ENCODE measurements around the gene MMP17.

The MMP17 gene

DNA sequence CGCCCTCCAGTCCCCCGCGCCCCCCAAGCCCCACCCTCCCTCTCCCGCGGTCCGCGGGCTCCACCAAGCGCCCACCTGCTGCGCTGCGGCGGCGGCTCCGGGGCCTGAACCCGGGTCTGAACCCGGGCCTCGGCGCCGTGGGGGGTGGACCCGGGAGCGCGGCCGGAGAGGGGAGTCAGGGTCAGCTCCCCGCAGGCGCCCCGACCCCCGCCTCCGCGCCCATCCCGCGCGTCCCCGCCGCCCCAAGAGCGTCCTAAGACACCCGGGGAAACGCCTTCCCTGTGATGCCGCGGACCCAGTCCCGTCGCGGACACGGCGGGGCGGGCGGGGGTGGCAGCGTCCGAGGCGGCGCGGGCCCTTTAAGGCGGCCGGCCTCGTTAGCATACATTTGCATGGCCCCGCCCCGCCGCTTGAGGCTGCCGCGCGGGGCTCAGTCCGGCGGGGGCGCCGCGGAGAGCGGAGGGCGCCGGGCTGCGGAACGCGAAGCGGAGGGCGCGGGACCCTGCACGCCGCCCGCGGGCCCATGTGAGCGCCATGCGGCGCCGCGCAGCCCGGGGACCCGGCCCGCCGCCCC is at the start of gene MMP17:
MMP17 (plus strand) TSS at position 433 of the 574 bp plus-strand sequence; CDS start at position 535, 102 bp downstream.
- DNase-seq (ENCODE audit: low read depth in 2 of 2) = no peak

GRCh38 chr12:131779027-131779426 is 49.2 kb upstream of the MMP17 start:
- DNase-seq (ENCODE audit: low read depth in 2 of 2) = no peak

DNA sequence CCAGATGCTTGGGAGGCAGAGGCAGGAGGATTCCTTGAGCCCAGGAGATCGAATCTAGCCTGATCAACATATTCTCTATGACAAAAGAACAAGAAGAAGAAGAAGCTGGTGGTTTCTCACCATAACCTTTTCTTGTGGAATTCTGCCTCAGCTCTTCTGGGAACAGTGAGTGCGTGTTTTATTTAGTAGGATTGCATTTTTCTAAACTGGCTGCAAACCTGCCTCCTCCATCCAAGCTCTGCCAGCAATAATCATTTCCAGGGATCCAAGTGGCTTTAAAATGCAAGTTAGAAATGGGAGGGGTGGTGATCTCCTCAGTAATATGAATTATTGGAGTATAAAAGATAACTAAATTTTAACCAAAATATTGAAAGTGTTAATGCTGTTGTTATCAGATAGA is 46.1 kb upstream of the MMP17 start:
- DNase-seq (ENCODE audit: low read depth in 2 of 2) = no peak

DNA sequence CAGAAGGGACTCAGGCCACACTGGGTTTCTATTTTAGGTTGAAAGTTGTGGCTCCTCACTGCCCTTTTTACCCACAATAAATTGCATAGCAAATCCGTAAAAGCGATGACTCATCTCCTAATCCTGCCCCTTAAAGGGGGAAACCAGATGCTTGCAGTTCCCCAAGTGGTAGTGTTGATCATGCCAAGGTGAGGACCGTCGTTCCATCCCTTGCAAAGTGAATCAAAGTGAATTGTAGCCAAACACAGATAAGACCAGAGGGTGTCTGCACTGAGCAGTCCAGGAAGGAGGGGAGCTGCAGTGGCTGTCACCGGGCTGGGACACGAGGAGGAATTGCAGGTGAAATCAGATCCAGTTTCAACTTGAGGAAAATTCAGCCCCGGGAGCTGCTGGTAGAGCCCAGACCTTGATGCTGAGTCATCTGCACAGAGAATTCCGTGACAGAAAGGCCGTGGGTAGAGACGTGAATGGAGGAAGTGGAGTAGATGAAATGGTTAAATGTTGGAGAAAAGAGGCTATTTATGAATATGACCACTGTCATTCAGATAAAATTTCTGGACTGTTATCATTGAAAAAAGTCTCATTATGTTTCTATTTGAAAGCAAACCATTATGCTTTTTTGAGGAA is 44.2 kb upstream of the MMP17 start:
- DNase-seq (ENCODE audit: low read depth in 2 of 2) = no peak

- no peak for DNase-seq (ENCODE audit: low read depth in 2 of 2)
Measured at GRCh38 chr12:131784909-131785762, 43.1 kb upstream of the MMP17 start.

GRCh38 chr12:131785763-131786330 is 42.3 kb upstream of the MMP17 start:
- DNase-seq (ENCODE audit: low read depth in 2 of 2) = no peak

GRCh38 chr12:131786331-131786730 is 41.9 kb upstream of the MMP17 start:
- DNase-seq (ENCODE audit: low read depth in 2 of 2) = no peak

DNA sequence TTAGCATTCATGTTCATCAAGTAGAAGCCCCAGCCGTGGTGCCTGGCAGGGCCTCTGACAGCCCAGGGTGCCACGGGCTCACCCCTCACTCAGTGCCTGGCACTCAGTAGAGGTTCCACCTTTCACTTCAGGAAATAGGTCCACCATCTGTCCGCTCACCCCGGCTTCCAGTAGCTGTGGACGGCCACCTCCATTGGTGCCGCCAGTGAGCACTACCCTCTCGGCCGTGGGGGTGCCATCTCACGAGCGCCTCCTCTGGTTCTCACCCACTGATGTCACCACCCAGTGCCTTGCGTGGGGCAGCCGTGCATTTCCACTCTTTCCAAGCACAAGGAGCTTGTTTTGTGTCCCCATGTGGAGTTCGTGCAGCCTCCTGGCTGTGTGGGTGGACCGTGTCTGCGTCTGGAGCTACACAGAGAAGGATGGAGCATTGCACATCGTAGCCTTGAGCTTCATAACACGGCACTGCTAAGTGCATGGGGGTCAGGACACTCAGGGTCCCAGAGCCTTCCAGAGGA is 41.0 kb upstream of the MMP17 start:
- DNase-seq (ENCODE audit: low read depth in 2 of 2) = no peak

DNA sequence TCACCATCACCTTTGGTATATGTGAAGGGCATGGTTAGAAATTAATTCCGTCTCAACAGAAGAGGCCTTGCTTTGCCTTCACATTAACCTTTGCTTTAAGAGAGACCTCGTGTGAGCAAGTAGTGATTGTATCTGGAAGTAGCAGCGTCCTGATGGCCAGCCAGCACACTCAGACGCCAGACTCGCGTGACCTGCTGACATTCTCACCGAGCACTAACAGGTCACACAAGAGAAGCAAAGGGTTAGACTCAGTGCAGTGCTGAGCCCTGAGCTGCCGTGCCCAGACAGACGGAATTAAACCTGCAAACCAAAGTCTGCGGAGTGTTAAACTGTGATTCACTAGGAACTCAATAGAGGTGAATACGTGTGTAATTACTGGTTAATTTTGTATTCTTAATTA is 40.1 kb upstream of the MMP17 start:
- DNase-seq (ENCODE audit: low read depth in 2 of 2) = no peak

GRCh38 chr12:131789638-131790037 is 38.6 kb upstream of the MMP17 start:
- DNase-seq (ENCODE audit: low read depth in 2 of 2) = no peak

DNA sequence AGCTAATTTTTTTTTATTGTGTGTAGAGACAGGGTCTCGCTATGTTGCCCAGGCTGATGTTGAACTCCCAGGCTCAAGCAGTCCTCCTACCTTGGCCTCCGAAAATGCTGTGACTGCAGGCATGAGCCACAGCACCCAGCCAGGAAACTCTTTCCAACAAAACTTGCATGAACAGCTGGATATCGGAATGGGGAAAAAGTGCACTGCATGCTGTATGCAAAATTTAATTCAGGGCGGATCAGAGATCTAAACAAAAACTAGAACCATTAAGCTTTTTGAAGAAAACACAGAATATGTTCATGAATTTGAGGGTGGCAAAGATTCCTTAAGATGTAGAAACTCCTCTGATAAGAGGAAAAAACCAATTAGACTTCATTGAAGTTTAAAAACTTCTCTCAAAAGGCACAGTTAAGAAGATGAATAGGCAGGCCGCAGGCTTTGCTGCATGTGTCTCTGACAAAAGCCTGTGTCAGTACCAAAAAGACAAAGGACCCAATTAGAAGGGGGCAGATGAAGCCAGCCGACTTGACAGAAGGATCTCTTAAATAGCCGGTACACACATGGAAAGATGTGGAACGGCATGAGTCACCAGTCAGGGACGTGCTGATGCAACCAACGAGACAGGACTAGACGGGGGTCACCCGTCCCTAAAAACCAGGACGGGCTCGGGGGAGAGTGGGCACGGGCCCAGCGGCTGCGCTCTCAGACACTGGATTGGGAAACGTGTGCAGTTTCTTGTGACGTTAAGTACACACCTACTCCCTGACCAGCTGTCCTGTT is 34.8 kb upstream of the MMP17 start:
- DNase-seq (ENCODE audit: low read depth in 2 of 2) = no peak

DNA sequence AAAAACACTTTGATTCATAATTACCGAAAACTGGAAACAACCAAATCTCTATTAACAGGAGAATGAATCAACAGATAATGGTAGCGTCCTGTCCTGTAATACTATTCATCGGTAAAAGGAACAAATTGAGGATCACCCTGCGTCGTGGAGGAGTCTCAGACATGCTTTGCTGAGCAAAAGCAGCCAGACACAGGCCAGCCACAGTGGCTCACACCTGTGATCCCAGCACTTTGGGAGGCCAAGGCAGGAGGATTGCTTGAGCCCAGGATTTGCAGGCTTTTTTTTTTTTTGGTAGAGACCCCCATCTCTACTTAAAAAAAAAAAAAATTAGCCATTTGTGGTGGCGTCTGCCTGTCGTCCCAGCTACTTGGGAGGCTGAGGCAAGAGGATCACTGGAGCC is 34.1 kb upstream of the MMP17 start:
- no peak for DNase-seq (ENCODE audit: low read depth in 2 of 2)

DNA sequence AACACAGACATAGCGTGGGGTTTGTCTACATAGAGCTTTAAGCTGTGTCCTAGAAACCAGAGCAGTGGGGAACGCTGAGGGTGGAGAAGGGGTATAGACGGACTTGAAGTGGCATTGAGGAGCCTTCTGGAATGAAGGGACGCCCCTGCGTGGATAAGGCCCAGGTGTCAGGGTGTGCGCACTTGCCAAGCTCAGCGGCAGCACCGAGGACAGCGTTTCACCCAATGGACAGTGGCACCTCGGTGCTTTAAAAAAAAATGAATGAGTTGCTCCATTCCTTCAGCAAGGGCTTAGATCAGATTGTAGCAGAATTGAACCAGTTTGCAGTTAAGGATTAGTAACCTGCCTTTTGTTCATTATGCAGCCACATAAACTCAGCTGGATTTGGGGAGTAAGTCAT is 33.6 kb upstream of the MMP17 start:
- no peak for DNase-seq (ENCODE audit: low read depth in 2 of 2)

- DNase-seq (ENCODE audit: low read depth in 2 of 2) = no peak
Measured at GRCh38 chr12:131795064-131795463, 33.1 kb upstream of the MMP17 start.

DNA sequence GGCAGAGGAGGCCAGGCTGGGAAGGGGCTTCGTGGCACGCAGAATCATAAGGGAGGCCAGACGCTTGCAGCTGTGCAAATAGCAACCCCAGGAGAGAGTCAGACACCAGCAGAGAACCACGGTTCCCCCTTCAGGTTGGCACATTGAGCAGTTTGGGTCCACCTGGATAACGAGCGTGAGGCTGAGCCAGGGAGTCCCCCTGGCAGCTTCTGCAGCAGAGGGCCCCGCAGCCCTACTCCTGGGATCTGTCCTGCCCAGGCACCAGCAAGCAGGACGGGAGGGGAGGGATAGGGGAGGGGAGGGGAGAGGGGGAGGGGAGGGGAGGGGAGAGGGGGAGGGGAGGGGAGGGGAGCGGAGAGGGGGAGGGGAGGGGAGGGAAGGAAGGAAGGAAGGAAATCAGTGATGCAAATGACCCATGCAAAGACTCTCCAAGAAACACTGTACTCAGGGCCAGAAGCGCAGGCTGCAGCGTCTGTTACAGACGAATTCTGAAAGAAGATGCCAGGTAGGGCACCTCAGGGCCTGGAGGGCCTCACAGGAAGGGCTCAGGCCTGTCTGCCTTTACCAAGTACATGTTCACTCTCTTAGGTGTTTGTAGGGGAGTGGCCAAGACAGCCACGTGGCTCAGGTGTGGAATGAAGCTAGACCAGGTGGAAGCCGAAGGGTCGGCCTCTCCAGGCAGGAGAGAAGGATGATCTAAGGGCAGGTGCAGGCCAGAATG is 32.3 kb upstream of the MMP17 start:
- no peak for DNase-seq (ENCODE audit: low read depth in 2 of 2)

- DNase-seq (ENCODE audit: low read depth in 2 of 2) = no peak
Measured at GRCh38 chr12:131796411-131796736, 31.8 kb upstream of the MMP17 start.

DNA sequence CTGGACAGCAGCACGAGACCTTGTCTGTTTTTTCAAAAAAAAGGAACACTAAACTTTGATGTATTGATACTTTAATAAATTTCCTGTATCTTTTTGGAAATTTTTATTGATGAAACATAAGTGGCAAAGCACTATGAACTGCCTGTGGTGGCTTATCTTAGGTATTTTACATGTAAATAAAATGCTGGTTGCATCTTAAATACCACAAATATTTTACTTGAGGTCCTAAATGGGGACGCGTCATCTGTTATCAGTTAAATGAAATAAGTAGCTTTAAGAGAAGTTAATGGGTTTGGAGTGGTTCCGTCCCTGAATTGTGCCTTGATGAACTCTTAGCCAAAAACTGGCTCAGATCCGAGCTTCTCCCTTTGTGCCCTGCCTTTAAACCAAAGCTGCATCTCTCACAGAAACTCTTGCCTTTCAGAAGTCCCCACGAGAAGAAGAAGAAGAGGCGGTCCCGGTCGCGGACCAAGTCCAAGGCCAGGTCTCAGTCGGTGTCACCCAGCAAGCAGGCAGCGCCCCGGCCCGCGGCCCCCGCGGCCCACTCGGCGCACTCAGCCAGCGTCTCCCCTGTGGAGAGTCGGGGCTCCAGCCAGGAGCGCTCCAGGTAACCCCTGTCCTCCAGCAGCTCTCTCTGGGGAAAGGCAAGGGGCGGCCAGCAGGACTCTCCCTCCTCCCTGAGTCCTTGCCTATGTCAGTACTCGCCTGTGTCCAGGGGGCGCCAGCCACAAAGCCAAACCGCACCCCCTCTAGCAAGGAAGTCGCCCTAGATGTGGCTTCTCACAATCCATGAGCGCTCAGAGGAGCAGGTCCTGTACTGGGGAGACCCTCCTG is 31.2 kb upstream of the MMP17 start:
- DNase-seq (ENCODE audit: low read depth in 2 of 2) = no peak

- DNase-seq (ENCODE audit: low read depth in 2 of 2) = no peak
Measured at GRCh38 chr12:131797588-131797934, 30.6 kb upstream of the MMP17 start.

DNA sequence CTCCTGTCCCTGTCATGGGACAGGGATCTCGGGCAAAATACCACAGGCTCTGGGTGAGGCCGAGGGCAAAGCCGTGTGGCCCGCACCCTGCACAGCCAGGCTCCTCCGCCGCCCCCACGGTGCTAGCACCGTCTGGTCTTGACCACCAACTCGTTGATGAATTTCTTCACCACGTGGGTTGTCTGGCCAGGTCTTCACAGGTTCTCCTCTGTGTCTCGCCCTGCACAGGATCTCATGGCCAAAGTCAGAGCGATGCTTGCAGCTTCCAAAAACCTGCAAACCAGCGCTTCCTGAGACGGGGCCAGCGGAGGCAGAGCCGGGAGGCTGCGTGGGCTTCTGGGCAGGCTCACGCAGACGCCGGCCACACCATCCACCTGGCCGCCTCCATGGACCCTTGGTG is 29.0 kb upstream of the MMP17 start:
- DNase-seq (ENCODE audit: low read depth in 2 of 2) = no peak

GRCh38 chr12:131799828-131800593 is 28.2 kb upstream of the MMP17 start:
- DNase-seq (ENCODE audit: low read depth in 2 of 2) = no peak
